Amygdala (tissue), 56 donors: ENCODE results near the gene SLC30A2.

Source experiments
- DNase-seq, 56 donors: peaks; one replicate each; lab custom pipeline; 2025; lab: John Stamatoyannopoulos, UW

SLC30A2 gene

GRCh38 chr1:26044414-26044813 lies 1.5 kb downstream of the SLC30A2 start:
- DNase-seq: no peak

GRCh38 chr1:26043765-26044164 lies 2.2 kb downstream of the SLC30A2 start:
- no peak for DNase-seq

GRCh38 chr1:26041978-26042377 lies 3.9 kb downstream of the SLC30A2 start:
- DNase-seq: no peak

- no peak for DNase-seq
Measured at GRCh38 chr1:26041401-26041800, 4.5 kb downstream of the SLC30A2 start.

- no peak for DNase-seq
Measured at GRCh38 chr1:26038904-26039303, 7.0 kb downstream of the SLC30A2 start.

- no peak for DNase-seq
Measured at GRCh38 chr1:26038477-26038876, 7.4 kb downstream of the SLC30A2 start.

GRCh38 chr1:26037904-26038303 lies 8.0 kb downstream of the SLC30A2 start:
- DNase-seq: no peak

GRCh38 chr1:26036756-26037281 lies 9.1 kb downstream of the SLC30A2 start:
- peak in 1 of 56 donors; percentile 66 for DNase-seq

GRCh38 chr1:26035959-26036755 lies 9.8 kb downstream of the SLC30A2 start:
- DNase-seq: peak in 48 of 56 donors; percentile 19 to 85 (median 65)

GRCh38 chr1:26035203-26035958 lies 10.5 kb downstream of the SLC30A2 start:
- DNase-seq: peak; percentile 44 to 95 (median 84)

GRCh38 chr1:26034504-26035202 lies 11.3 kb downstream of the SLC30A2 start:
- DNase-seq: no peak

GRCh38 chr1:26032656-26033357 lies 13.1 kb downstream of the SLC30A2 start:
- no peak for DNase-seq

GRCh38 chr1:26031611-26032220 lies 14.2 kb downstream of the SLC30A2 start:
- DNase-seq: no peak

- DNase-seq: no peak
Measured at GRCh38 chr1:26031196-26031595, 14.7 kb downstream of the SLC30A2 start.

- DNase-seq: no peak
Measured at GRCh38 chr1:26029864-26030481, 15.9 kb downstream of the SLC30A2 start.

- no peak for DNase-seq
Measured at GRCh38 chr1:26029054-26029863, 16.7 kb downstream of the SLC30A2 start.

- peak in 1 of 56 donors; percentile 24 for DNase-seq
Measured at GRCh38 chr1:26028490-26028980, 17.4 kb downstream of the SLC30A2 start.
